ENCODE data around the gene EXTL2. TPM values are rescaled to one million over a fixed set of nuclear protein-coding genes. Genes with fewer than 3 reads are reported as not detected.

The EXTL2 gene
- total and polyA plus RNA-seq, 10 of the 15 experiments (the other 5 are each of a cell fraction or from before 2014, with no cell fraction given) = 10.2 to 51.1 (median 16.2) TPM

- ChIA-PET CTCF (no interaction called here), RAD21 (ENCODE audit: unreplicated experiment) (no interaction called here), POLR2A (no interaction called here), SMC1A (ENCODE audit: uncharacterized antibody, unreplicated experiment) (interaction anchor here (0.6 kb wide), 1 partner anchor 103 kb away, joined by 3 read pairs; no protein-coding TSS in a partner anchor)
- Histone ChIP-seq H3K27ac (ENCODE audit: control insufficient read depth, insufficient read depth) (no peak overlapping the region), H3K36me3 (ENCODE audit: control insufficient read depth in 2 of 2, insufficient read depth in 2 of 2, low read length in 1 of 2) (no peaks in the 10 kb centered on the region), H3K4me1 (ENCODE audit: control insufficient read depth, insufficient read depth, low read length) (peaks cover 8% of the 10 kb centered on the region; the same call in 1 of the 2 replicates), H3K9ac (ENCODE audit: control insufficient read depth, insufficient read depth, low read length) (no peak overlapping the region), H3K79me2 (ENCODE audit: control insufficient read depth, insufficient read depth, low read length) (peaks cover 21% of the 10 kb centered on the region), H2AFZ (ENCODE audit: control insufficient read depth, low read depth, low read length) (no peak overlapping the region), H3K4me3 (no peak overlapping the region), H3K9me3 (replicated peaks; ENCODE audit: control insufficient read depth, insufficient read depth, low read length) (peaks cover 19% of the 10 kb centered on the region), H3K4me2 (ENCODE audit: control insufficient read depth, insufficient read depth) (no peak overlapping the region), H4K20me1 (ENCODE audit: control insufficient read depth, insufficient read depth) (no peaks in the 10 kb centered on the region), H3K27me3 (replicated peaks in 1 of 2; ENCODE audit: control insufficient read depth in 2 of 2, insufficient read depth in 2 of 2, low read length in 1 of 2) (no peaks in the 10 kb centered on the region)
- no peak for DNase-seq (ENCODE audit: low read depth, low spot score)
- in situ Hi-C loops (cut with MboI) = no loop called here
- 100% methylated on average over 1 of the region's 1 CpG for WGBS (ENCODE audit: insufficient coverage, insufficient replicate concordance, low lambda C conversion rate, missing lambda C conversion rate)
- no TSS peak for BruUV-seq (replicated peaks)
- intact Hi-C loops (cut with micrococcal nuclease; ENCODE audit: unreplicated experiment) = no loop called here
- no peak for ATAC-seq
- no peak for FAIRE-seq
- TF ChIP-seq E4F1 (IDR thresholded peaks at IDR 0.05; ENCODE audit: borderline replicate concordance, partially characterized antibody) = no peak
- TF ChIP-seq, protein P1, sequence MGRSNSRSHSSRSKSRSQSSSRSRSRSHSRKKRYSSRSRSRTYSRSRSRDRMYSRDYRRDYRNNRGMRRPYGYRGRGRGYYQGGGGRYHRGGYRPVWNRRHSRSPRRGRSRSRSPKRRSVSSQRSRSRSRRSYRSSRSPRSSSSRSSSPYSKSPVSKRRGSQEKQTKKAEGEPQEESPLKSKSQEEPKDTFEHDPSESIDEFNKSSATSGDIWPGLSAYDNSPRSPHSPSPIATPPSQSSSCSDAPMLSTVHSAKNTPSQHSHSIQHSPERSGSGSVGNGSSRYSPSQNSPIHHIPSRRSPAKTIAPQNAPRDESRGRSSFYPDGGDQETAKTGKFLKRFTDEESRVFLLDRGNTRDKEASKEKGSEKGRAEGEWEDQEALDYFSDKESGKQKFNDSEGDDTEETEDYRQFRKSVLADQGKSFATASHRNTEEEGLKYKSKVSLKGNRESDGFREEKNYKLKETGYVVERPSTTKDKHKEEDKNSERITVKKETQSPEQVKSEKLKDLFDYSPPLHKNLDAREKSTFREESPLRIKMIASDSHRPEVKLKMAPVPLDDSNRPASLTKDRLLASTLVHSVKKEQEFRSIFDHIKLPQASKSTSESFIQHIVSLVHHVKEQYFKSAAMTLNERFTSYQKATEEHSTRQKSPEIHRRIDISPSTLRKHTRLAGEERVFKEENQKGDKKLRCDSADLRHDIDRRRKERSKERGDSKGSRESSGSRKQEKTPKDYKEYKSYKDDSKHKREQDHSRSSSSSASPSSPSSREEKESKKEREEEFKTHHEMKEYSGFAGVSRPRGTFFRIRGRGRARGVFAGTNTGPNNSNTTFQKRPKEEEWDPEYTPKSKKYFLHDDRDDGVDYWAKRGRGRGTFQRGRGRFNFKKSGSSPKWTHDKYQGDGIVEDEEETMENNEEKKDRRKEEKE (IDR thresholded peaks at IDR 0.05) = no peak
- TF ChIP-seq PML (IDR thresholded peaks at IDR 0.05; ENCODE audit: low read length) = no peak
- TF ChIP-seq HDAC2 (IDR thresholded peaks at IDR 0.05) = no peak
- no peak for TF ChIP-seq RBBP5 (conservative IDR thresholded peaks at IDR 0.05)
- TF ChIP-seq SPI1 (IDR thresholded peaks at IDR 0.05; ENCODE audit: borderline replicate concordance, insufficient read depth, low read depth, low read length) = no peak
- TF ChIP-seq IRF3 (IDR thresholded peaks at IDR 0.05) = no peak
- TF ChIP-seq GATAD2B (conservative IDR thresholded peaks at IDR 0.05; ENCODE audit: low read depth) = no peak
Measured at GRCh38 chr1:100891380-100891779, 3.3 kb downstream of the EXTL2 start.
